Karpas-422 (cell line): Measurements from ENCODE around the gene CELF2. TPM values are rescaled to one million over a fixed set of nuclear protein-coding genes. Genes with fewer than 3 reads are reported as not detected.
A peak's percentile ranks its signal among the peaks of the same experiment; 100 is the strongest.

Source experiments
- DNase-seq: peaks from one replicate; pipeline ENCODE4 v3.0.0-alpha.2; 2015
- H2AFZ ChIP-seq: fragments of 200-600 bp; sonication (generic); 2 replicates; pipeline ENCODE4 v1.6.1; 2014; ENCODE audit warnings: antibody characterized with exemption, low read length, mixed read lengths
- H3K27ac ChIP-seq: fragments of 200-600 bp; sonication (generic); 2 replicates; pipeline ENCODE4 v1.5.1; 2014; ENCODE audit warnings: mild to moderate bottlenecking, low read length, moderate library complexity
- H3K27me3 ChIP-seq: fragments of 200-600 bp; sonication (generic); 2 replicates; pipeline ENCODE4 v1.6.1; 2014; ENCODE audit warnings: low read length, mixed read lengths
- H3K36me3 ChIP-seq: fragments of 200-600 bp; sonication (generic); 2 replicates; pipeline ENCODE4 v1.6.1; 2014; ENCODE audit warnings: low read length, mixed read lengths; ENCODE audit not compliant: insufficient read depth
- H3K4me1 ChIP-seq: fragments of 200-600 bp; sonication (generic); 2 replicates; pipeline ENCODE4 v1.6.1; 2014; ENCODE audit warnings: mild to moderate bottlenecking, low read length, mixed read lengths
- H3K4me2 ChIP-seq: fragments of 200-600 bp; sonication (generic); 2 replicates; pipeline ENCODE4 v1.6.1; 2014; ENCODE audit warnings: low read length, low read depth, mild to moderate bottlenecking; ENCODE audit not compliant: poor library complexity, severe bottlenecking
- H3K4me3 ChIP-seq: fragments of 200-600 bp; sonication (generic); 2 replicates; pipeline ENCODE4 v1.5.1; 2014; ENCODE audit warnings: mild to moderate bottlenecking, antibody characterized with exemption, low read length, mixed read lengths
- H3K79me2 ChIP-seq: fragments of 200-600 bp; sonication (generic); 2 replicates; pipeline ENCODE4 v1.6.1; 2014; ENCODE audit warnings: mild to moderate bottlenecking, low read length, mixed read lengths
- H3K9ac ChIP-seq: fragments of 200-600 bp; sonication (generic); 2 replicates; pipeline ENCODE4 v1.6.0; 2014; ENCODE audit warnings: low read length
- H3K9me2 ChIP-seq: fragments of 200-600 bp; sonication (generic), shearing (Covaris generic); replicated peaks from 2 replicates; pipeline ENCODE4 v1.6.0; 2014; ENCODE audit warnings: mild to moderate bottlenecking, low read length, moderate library complexity; ENCODE audit not compliant: insufficient read depth
- H3K9me3 ChIP-seq: fragments of 300-700, 200-600 bp; sonication (generic); 2 replicates; pipeline ENCODE4 v1.6.1; 2014; ENCODE audit warnings: low read length, mixed read lengths
- H4K20me1 ChIP-seq: fragments of 200-600 bp; sonication (generic); 2 replicates; pipeline ENCODE4 v1.6.1; 2014; ENCODE audit warnings: mild to moderate bottlenecking, antibody characterized with exemption, low read length, low read depth; ENCODE audit not compliant: insufficient read depth
- total RNA-seq: library from RNA; depleted of rRNA; stranded (reverse); fragments of >200 nt; shearing (Covaris generic); gene quantifications from 2 replicates; pipeline ENCODE4 v1.2.3, GENCODE V29; 2014; ENCODE audit warnings: low replicate concordance

CELF2 gene
- total RNA-seq, 1 experiment from 2014 or later: 2.3 TPM

DNA sequence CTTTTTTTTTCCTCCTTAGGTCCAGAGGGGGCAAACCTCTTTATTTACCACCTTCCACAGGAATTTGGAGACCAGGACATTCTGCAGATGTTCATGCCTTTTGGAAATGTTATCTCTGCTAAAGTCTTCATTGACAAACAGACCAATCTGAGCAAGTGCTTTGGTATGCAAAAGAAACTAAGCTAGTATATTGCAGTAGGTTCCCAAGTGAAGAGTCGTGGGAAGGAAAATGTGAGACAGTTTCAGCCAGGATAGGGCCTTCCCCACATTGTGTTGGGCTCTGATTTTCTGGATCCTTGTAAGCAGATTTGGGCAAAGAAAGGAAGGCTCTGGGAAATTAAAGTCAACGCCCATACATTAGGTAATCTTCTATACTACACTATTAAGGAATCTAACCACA, 308.1 kb downstream of the CELF2 start:
- H3K9me3 ChIP-seq: no peaks in the 10 kb centered on the region
- no peak overlapping the region for H3K4me2 ChIP-seq
- DNase-seq: no peak
- 0 out of 2 replicates have a peak, but pooled peaks cover 3% of the 10 kb centered on the region for H4K20me1 ChIP-seq
- H3K27ac ChIP-seq: no peak overlapping the region
- H3K79me2 ChIP-seq: no peaks in the 10 kb centered on the region
- H3K4me1 ChIP-seq: peaks cover 9% of the 10 kb centered on the region
- H2AFZ ChIP-seq: no peak overlapping the region
- H3K9me2 ChIP-seq: no peaks in the 10 kb centered on the region
- no peaks in the 10 kb centered on the region for H3K27me3 ChIP-seq
- H3K9ac ChIP-seq: no peak overlapping the region
- no peak overlapping the region for H3K4me3 ChIP-seq
- no peaks in the 10 kb centered on the region for H3K36me3 ChIP-seq

DNA sequence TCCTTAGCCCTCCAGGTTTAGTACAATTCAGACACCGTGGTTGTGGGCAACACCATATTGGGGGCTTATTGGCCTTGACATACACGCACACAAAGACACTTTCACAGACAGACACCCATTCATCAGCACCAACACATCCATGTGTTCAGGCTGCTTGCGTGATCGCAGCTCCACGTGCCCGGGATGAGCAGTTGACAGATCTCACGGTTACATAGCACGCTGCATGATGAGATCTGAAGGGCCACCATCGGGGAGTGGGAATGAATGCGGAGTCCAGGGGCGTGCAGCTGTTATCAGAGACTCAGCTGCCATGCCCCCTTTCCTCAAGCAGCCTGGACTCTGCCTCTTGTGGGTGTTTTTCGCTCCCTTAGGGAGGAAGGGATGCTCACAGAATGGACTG, 308.6 kb downstream of the CELF2 start:
- no peak for DNase-seq
- Histone ChIP-seq H3K4me3 (no peak overlapping the region), H4K20me1 (0 out of 2 replicates have a peak, but pooled peaks cover 3% of the 10 kb centered on the region), H3K9me3 (no peaks in the 10 kb centered on the region), H3K27me3 (no peaks in the 10 kb centered on the region), H3K4me2 (no peak overlapping the region), H3K9ac (no peak overlapping the region), H2AFZ (no peak overlapping the region), H3K4me1 (peaks cover 9% of the 10 kb centered on the region), H3K27ac (no peak overlapping the region), H3K36me3 (no peaks in the 10 kb centered on the region), H3K9me2 (no peaks in the 10 kb centered on the region), H3K79me2 (no peaks in the 10 kb centered on the region)

DNA sequence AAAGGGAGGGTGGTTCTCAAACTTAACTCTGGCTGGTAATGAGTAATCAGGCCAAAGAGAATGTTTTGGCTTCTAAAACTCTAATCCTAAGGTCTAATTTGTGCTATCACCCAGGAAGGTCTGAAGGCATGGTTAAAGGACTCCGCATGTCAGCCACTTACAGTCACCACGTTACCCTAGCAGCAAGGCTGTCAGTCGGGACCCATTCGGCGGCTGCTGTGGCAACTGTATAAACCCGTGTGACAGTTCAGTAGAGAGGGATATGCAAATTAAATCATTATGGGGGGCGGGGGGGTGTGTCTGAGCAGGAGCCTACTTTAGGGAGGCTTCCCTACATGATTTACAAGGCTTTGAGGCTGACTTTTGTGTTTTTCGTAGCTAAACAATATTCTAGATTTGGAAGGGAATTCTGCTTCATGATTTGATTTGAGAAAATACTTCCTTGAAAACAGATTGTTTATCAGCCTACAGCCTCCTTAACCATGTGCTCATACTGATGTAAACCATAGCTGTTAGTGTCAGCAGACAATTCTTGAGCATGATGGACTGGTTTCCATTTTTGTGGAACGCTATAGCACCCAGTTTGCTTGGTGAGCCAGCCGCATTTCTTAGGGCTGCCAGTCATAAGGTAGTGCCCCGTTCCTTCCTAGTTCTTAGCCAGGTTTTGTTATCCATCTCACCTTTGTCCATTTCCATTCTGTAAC, 309.4 kb downstream of the CELF2 start:
- Histone ChIP-seq H3K9me2 (no peaks in the 10 kb centered on the region), H3K79me2 (no peaks in the 10 kb centered on the region), H4K20me1 (0 out of 2 replicates have a peak, but pooled peaks cover 3% of the 10 kb centered on the region), H3K4me1 (peaks cover 9% of the 10 kb centered on the region), H3K36me3 (no peaks in the 10 kb centered on the region), H3K4me3 (no peak overlapping the region), H3K4me2 (no peak overlapping the region), H3K9ac (no peak overlapping the region), H3K9me3 (no peaks in the 10 kb centered on the region), H2AFZ (no peak overlapping the region), H3K27ac (no peak overlapping the region), H3K27me3 (no peaks in the 10 kb centered on the region)
- peak; percentile 46 for DNase-seq

DNA sequence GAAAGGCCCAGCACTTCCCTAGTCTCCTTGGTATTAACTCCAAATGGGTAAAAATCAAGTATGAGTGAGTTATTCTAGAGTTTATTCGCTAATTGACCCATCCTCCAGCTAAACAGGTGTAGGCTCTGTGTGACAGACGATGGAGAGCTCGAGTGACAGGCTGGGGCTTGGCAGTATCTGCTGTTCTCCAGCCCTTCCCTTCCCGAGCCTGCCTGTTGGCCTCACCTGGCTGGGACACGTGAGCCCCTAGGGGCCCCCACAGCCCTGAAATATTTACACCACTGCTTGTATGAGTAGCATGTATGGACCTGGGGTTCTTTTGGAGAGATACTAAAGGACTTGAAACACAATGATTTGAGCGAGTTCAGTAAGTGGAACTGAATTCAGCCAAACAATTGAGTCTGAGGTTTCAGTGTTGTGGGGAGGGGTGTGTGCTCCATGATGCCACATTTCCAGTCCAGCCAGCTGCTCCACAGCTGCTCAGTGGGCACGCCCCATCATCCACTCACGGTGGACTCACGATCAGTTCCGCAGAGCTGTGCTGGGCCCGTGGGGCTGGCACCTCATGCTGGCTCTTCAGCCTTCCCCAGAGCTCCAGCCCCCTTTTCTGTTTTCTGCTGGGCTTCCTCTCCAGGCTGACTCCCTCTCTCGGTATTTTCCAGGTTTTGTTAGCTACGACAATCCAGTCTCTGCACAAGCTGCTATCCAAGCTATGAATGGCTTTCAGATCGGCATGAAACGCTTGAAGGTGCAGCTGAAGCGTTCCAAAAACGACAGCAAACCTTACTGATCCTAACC, 310.8 kb downstream of the CELF2 start:
- Histone ChIP-seq H3K4me2 (no peak overlapping the region), H3K36me3 (no peaks in the 10 kb centered on the region), H3K27ac (no peak overlapping the region), H2AFZ (no peak overlapping the region), H3K79me2 (no peaks in the 10 kb centered on the region), H3K27me3 (no peaks in the 10 kb centered on the region), H3K9ac (no peak overlapping the region), H3K4me1 (peaks cover 9% of the 10 kb centered on the region), H3K9me3 (no peaks in the 10 kb centered on the region), H3K4me3 (no peak overlapping the region), H3K9me2 (no peaks in the 10 kb centered on the region), H4K20me1 (0 out of 2 replicates have a peak, but pooled peaks cover 3% of the 10 kb centered on the region)
- DNase-seq: no peak

DNA sequence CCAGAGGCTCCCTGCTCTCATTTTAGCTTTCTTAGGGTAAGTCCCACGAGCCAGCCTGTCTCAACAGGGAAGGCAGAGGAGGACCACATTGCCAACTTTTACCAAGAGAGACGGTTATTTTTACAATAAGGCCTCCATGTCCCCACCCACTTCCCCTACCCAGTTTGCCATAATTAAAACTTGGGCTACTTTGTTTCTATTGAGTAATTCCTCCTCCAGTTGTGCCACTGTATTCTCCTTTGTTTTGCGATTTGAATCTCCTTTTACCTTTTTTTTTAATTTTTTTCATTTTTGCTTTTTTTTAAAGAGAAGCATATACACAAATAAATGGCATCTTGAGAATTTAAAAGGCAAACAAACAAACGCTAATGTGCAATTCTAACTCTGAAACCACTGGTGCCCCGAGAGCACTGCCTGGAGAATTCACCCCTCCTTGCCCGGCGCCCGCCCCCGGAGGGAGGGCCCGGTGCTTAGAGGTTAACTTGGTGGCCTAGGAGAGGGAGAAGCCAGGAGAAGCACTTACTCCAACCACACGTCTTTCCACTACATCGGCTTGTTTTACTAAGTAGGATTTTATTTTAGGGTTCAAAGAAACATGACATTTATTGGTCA, 311.5 kb downstream of the CELF2 start:
- H4K20me1 ChIP-seq: 0 out of 2 replicates have a peak, but pooled peaks cover 3% of the 10 kb centered on the region
- H3K79me2 ChIP-seq: no peaks in the 10 kb centered on the region
- no peaks in the 10 kb centered on the region for H3K9me3 ChIP-seq
- H3K4me3 ChIP-seq: no peak overlapping the region
- no peak overlapping the region for H3K9ac ChIP-seq
- H3K9me2 ChIP-seq: no peaks in the 10 kb centered on the region
- peaks cover 9% of the 10 kb centered on the region for H3K4me1 ChIP-seq
- no peaks in the 10 kb centered on the region for H3K27me3 ChIP-seq
- DNase-seq: no peak
- H3K4me2 ChIP-seq: no peak overlapping the region
- no peak overlapping the region for H3K27ac ChIP-seq
- no peaks in the 10 kb centered on the region for H3K36me3 ChIP-seq
- no peak overlapping the region for H2AFZ ChIP-seq

DNA sequence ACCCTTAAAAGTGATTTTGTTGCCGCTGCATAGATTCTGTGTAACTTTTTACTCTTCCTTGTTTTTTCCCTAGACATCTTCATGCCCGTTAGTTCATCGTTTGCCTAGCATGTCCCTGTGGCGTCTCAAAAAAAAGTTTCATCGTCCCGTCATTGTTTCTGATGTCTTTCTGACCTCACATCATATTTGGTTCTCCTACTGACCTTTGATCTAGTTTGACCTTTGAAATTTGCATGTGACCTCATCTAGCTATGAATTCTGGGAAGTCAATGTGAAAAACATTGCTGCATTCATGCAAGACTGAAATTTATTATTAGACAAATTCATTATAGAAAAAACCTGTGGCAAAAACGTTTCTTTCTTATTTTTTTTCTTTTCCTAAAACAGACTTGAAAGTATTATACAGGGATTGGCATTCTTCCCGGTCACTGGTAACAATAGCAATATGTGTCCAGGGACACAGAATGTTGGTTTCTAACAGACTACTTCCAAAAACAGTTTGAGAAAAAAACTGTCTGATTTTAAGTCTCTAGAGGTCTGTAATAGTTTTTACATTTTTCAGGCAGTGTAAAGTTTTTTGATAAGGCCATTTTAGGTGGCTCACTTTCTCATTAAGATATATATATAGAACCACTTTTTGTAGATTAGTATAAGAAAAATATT, 312.8 kb downstream of the CELF2 start:
- H2AFZ ChIP-seq: no peak overlapping the region
- H3K9me2 ChIP-seq: no peaks in the 10 kb centered on the region
- H3K36me3 ChIP-seq: no peaks in the 10 kb centered on the region
- H3K79me2 ChIP-seq: no peaks in the 10 kb centered on the region
- no peaks in the 10 kb centered on the region for H3K27me3 ChIP-seq
- H3K9ac ChIP-seq: no peak overlapping the region
- no peak overlapping the region for H3K27ac ChIP-seq
- H3K4me3 ChIP-seq: no peak overlapping the region
- DNase-seq: no peak
- no peaks in the 10 kb centered on the region for H3K9me3 ChIP-seq
- H3K4me2 ChIP-seq: no peak overlapping the region
- H3K4me1 ChIP-seq: peaks cover 9% of the 10 kb centered on the region
- H4K20me1 ChIP-seq: 0 out of 2 replicates have a peak, but pooled peaks cover 3% of the 10 kb centered on the region

DNA sequence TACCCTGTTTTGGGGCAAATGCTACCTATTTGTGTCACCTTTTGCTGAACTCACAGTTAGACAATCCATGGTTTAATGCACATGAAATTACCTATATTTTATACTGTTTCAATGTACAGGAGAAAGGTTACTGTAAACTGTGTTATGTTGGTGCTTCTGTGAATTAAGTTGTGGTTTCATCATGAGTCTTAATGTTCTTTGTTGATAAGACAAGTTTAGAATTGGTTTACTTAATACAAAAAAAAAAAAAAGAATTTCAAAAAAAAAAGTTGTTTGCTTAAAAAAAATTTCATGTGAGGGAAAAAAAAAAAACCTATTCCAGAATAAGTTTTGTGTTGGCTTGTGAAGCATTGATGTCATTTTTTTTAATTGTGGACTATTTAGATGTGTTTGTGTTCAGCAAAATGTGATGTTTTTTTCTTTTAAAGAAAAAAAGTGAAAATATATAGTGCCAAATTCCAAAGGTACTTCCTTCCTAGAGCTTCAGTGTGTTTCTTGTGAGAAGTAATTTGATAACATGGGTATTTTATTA, 313.4 kb downstream of the CELF2 start:
- Histone ChIP-seq H2AFZ (no peak overlapping the region), H3K27ac (no peak overlapping the region), H3K4me1 (peaks cover 9% of the 10 kb centered on the region), H3K4me2 (no peak overlapping the region), H4K20me1 (0 out of 2 replicates have a peak, but pooled peaks cover 3% of the 10 kb centered on the region), H3K4me3 (no peak overlapping the region), H3K9ac (no peak overlapping the region), H3K9me3 (no peaks in the 10 kb centered on the region), H3K79me2 (no peaks in the 10 kb centered on the region), H3K36me3 (no peaks in the 10 kb centered on the region), H3K27me3 (no peaks in the 10 kb centered on the region), H3K9me2 (no peaks in the 10 kb centered on the region)
- no peak for DNase-seq
